ENCODE results near the gene HOXA1. TPM values are rescaled to one million over a fixed set of nuclear protein-coding genes. Genes with fewer than 3 reads are reported as not detected.

The HOXA1 gene
- total RNA-seq, 1 donor from 2014 or later: 5.5 TPM

DNA sequence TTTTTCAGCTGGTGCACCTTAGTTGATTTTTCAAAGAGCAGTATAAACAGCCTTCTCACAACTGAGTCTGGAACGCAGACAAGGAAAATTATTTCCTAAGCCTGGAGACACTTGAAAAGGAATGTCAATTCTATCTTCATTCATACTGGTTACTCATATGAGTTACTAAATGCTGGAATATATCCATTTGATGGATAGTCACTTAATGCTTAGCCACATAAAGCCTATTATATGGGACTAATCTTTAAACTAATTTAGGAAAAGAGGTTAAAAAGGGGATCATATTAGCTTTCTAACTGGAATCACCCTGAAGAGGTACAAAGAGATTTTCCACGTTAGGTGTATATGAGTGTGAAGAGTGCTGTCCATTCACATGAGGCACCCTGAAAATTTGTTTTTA is 36.4 kb upstream of the HOXA1 start:
- no peak for DNase-seq (ENCODE audit: low read depth)

DNA sequence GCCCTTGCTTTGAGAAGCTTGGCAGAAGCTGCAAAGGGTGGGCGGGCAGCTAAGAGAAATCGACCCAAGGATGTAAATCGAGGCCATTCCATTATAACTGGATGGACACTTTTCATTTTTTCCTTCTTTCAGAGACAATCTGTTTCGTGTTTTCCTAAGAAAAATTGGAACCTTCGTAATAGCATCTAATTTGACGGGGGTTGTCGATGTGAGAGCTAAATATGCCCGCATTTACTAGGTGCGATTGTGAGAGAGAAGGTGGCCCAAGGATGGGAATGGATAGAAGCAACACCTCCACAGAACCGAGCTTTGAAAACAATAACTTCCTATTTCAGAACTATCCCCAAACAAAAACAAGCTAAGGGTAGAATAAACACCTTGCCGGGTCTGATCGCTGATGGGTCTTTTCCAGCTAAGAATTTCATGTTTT is 35.6 kb upstream of the HOXA1 start:
- no peak for DNase-seq (ENCODE audit: low read depth)

DNA sequence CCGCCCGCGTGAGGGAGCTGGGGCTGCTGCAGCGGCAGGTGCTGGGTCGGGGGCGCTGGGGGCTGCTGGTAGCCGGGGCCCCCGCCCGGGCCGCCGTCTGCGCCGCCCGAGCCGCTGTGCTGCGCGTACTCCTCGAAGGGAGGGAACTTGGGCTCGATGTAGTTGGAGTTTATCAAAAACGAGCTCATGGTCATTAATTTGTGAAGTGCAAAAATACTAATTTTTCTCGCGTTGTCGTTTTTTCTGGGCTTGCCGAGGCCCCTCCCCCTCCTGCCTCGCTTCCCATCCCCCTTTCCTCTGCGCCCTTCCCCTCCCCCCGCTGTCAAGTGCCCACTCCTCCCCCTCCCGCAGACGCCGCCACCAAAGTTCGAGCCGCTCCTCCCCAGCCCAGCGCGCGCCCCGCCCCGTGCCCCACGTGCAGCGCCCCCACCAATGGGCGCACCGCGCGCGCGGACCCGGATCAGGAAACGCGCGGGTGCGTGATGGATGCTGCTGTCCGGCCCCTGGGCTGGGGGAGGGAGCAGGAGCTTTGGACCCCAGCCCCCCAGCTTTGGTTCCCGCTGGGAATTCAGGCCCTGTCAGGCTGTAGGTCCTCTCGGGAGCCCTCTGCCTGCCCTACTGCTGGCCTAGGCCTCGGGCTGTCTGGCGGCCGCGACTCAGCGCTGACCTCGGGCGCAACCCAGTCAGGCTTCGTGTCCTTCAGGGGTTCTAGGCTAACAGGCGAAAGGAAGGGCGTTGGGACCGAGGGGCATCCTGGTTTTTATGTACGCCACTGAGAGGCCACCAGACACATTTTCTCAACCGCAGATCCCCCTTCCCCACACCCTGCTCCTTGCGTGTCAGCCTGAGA is 35.0 kb upstream of the HOXA1 start, which contains the start of gene HOXA4:
TSS of gene HOXA4 (minus strand) at position 218 of the 850 bp plus-strand sequence. CDS start at position 194, 24 bp downstream.
- DNase-seq (ENCODE audit: low read depth): peak; percentile 97

DNA sequence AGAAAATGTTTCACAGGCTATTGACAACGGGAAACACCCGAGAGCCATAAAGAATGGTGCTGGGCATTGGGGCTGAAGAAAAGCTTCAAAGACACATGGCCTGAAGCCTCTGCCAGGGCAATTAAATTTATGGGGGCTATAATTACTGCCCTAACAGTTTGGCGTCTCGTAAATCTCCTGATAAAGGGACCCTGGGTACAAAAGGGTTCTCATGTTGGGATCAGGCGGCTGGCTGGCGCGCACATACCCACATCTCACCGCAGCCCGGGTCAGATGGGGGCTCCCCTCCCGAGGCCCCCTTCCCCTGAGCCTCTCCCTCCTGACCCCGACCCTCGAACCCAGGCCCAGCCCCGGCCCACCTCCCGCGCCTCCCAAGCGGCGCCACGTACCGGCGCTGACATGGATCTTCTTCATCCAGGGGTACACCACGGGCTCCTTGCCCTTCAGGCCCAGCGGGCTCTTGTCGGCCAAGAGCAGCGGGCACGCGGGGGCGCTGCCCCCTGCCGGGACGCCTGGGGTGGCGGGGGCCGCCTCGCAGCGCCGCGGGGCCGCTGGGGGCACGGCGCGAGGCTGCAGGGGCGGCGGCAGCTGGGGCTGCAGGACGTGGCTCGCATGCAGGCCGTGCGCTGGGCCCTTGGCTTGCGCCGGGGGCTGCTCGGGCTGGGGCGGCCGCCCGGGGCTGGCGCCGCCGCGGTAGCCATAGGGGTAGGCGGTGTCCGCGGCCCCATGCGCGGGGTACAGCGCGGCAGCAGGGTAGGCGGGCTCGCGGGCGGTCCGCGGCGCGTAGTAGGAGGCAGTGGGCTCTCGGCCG is 34.1 kb upstream of the HOXA1 start:
- peak; percentile 81 for DNase-seq (ENCODE audit: low read depth)

DNA sequence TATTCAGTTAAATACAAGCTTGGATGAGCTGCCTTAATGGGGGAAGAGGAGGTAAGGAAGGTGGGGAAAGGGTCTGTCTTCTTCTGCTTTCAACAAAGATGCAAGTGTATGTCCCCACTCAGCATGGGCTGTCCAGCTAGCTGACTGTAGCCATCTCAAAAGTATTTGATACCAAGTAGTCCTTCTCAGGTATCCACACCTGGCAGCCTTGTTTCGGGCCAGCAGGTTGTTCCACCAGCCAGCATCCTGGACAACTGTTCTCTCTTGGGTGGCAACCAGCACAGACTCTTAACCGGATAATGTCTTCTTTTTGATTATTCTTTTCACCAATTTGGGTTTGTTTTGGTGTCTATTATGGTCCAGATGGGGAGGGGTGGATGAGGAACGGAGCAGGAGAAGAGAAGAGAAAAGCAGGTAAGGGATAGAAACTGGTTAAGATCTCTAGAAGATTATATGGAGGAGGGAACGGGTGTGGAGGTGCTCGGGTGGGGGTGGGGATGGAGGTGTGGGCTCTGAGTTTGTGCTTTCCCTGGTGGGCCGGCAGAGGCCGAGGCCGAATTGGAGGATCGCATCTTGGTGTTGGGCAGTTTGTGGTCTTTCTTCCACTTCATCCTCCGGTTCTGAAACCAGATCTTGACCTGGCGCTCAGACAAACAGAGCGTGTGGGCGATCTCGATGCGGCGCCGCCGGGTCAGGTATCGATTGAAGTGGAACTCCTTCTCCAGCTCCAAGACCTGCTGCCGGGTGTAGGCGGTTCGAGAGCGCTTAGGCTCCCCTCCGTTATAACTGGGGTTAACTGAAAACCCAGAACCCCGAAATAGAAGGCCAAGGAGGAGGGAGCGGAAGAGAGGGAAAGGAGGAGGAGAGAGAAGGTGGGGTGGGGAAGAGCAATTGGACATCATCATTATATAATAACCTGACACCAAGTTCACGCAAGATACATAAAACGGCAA is 33.3 kb upstream of the HOXA1 start:
- DNase-seq (ENCODE audit: low read depth): no peak

DNA sequence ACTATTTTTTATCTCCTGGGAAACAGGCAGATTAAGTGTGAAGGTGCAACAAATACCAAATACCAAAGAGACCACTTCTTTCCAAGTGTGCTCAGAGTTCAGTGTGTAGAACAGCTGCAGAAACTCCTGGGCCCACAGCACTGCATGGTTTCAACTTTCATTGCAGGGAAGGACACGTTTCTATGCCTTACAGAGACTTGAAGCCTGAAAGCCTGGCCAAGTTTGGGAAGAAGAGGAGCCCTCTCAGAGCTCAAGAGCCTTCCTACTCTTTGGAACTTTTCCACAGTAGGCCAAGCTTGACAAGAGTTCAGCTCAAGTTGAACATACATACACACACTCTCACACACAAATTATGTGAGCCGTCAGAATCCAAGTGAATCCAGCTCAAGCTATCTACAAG is 32.2 kb upstream of the HOXA1 start:
- peak; percentile 82 for DNase-seq (ENCODE audit: low read depth)

DNA sequence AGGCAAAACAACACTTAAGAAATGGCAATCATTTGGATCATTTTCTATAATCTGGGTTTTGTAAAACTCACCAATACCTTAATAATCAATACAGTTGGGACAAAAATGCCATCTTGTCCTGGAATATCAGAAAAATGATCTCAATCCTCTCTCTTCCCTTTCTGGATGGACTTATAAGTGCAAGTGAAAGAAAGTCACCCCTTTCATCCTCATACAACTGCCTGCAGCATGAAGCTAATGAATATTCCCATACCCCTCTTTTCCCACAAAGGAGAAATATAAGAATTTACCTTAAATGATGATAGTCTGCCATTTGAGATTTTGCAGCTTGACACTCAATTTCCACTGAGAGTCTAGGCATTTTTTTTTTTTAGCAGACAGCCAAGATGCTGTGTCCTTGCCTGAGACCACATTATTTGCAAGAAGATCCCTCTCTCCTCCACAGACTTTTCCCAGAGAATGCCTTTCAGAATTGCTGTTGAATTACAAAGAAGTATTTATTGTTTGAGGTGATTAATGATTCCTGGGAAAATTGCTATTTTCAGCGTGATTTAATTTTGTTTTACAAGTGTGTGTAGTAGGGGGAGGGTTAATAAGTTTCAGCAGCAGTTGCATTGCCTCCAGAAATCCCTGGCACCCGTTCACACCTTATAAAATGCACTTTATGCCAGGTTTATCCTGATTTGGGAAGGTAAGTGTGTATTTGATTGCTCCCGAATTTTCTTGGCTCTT is 31.0 kb upstream of the HOXA1 start:
- no peak for DNase-seq (ENCODE audit: low read depth)

DNA sequence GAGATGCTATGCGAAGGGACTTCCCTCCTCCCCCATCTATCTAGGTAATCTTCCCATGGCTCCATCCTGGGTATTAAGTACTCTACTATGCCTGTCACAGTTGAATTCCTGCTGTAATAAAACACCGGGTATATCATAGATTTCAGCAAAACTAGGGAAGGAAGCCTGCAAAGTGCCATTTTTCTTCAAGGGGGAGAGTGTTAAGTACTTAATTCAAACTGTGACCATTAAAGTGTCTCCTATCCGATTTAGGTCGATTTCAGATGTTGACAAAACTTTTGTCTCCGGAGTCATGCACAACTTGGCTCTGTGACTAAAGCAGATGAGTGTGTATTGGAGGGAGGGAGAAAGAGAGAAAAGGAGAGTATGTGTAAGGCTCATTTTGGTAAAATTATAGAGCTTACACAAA is 30.2 kb upstream of the HOXA1 start:
- DNase-seq (ENCODE audit: low read depth): no peak

DNA sequence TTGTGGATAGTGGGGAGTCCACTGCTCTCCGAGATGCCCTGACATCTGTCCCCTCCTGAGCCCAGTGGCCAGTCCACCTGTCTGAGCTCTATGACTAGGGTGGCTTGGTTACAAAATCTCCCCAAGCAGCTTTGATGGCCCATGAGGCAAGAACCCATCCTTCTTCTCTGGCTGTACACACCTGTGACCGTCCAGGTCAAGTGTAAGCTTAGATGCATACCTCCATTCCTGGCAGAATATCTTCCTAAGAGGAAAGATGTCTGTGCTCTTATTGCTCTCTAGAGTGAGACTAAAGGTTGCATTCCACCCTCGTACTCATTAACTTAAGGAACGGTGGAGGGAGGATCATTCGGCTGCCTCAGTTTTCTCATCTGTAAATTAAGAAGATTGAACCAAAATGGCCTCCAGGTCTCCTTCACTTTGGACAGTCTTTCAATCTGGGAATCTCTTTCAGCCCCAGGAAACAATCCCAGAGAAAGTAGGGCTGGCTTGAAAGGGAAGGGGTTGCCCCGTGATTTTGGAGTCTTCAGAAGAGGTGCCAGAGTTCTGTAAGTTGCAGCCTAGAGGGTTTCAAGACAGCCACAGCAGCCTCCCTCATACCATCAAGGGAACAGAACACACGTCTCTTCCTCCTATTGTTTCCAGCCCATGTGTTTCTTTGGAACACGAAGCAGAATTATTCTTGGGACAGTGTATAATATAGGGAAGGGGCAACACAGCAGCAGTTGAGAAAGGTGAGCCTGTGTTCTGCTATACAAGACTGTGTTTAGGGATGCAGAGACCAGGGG is 29.3 kb upstream of the HOXA1 start:
- DNase-seq (ENCODE audit: low read depth): peak; percentile 88

DNA sequence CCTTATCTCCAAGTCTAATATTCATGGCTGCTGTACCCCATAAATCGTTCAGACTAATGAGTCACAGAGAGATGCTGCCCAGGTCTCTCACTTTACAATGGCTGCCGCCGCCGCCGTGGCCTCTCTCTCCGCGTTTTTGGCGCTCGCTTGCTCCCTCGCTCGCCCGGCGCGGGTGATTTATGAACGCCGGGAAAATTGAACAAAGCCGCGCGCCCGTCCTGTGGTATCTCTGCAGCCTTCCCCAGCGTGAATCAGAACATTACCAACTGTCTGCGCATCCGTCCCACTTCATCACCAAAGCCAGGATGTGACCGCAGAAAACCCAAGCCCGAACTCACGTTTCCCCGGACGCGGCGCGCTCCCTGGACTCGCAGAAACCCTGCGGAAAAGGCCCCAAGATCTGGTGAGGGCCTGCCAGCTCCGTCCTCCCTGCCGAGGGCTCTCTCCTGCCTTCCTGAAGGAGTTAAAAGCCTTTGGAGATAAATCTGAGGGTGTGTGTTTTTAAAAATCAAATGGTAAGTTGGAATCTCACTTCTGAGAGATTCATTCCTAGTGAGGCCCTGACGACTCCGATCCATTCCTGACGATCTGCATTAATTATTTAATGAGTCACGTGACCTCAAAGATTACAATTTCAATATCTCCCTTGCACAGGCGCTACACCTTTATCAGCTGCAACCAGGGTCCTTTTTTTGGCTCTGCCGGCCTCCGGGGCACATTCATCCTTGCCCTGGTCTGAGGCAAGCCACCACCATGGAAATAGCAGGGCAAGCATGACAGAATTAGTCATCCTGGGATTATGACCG is 28.5 kb upstream of the HOXA1 start:
- DNase-seq (ENCODE audit: low read depth): no peak

DNA sequence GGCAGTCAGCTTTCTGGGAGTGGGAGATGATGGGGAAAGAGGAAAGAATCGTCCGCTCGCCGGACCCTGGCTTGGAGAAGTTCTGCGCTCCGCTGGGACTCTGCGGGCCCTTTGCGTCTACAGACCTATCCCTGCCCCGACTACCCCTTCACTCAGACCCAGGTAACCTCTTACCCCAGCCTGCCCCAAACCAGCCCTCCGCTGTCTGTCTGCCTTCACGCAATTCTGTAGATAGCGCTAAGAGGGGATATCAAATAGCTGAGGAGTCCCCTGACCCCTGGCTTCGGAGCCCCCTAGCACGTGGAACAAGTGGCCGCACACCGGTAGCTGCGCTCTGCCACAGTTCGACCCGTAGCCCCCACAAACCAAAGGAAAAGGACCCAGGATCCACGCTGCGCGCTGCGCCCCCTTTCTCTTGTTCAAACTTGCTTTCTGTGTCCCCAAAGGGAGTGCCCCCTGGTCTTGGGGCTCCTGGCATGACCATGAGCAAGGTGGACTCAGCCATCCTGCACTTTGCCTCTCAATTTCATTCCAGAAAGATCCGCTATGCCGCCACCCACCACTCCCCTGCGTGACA is 27.8 kb upstream of the HOXA1 start:
- no peak for DNase-seq (ENCODE audit: low read depth)

DNA sequence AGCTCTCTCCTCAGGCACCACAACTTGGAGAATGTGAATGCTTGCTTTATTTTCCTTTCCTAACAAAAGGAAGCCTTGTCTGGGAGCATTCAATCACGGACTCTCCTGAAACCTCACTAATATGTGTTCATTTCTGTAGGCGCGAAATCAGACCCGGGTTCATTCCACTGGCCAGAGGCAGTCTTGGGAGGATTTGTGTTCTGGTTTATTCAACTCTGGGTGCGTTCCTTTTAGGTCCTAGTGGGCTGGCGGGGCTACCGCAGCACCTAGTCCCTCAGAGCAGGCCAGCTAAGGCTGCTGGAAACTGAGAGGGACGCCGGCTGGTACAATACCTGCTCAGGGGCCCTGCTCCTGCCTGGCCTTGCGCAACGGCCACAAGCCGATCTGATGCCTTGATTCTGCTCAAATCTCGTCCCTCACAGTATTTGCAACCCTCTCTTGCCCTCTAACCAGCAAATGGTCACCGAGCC is 27.2 kb upstream of the HOXA1 start:
- no peak for DNase-seq (ENCODE audit: low read depth)

DNA sequence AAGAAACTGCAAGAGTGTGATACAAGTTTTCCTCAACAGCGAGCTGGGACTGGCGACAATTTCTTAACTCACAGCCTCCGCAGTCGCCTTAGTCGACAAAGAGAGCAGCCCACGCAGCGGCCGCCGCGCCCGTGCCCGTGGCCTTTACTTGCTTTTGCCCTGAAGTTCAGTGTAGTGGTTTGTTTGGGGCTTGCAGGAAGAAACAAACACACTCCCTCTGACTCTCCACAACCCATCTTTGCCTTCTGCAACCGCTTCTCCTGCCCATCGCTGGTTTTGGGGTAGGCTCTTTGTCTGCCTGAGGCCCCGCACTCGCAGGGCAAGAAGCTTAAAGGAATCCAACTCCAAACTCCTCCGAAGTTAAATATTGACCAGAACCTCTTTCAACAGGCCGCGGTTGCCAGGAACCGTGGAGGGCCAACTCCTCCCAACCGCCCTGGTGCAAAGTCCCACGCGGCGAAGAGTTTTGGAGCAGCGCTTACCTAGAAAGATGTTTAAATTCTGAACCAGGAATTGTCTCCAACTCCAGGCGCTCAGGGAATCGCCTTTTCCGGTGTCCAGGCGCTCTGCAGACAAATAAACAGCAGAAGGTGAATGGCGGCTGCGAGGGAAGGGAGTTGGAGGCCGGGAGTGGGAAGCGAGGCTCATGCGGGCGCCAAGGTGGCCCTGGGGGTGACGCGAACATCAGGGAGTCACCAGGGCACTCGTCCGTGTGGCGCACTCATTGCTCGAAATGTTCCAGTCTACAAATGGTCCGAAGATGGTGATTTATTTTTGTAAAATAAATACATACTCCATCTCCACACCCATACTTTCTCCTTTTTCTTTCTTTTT is 26.5 kb upstream of the HOXA1 start:
- no peak for DNase-seq (ENCODE audit: low read depth)

DNA sequence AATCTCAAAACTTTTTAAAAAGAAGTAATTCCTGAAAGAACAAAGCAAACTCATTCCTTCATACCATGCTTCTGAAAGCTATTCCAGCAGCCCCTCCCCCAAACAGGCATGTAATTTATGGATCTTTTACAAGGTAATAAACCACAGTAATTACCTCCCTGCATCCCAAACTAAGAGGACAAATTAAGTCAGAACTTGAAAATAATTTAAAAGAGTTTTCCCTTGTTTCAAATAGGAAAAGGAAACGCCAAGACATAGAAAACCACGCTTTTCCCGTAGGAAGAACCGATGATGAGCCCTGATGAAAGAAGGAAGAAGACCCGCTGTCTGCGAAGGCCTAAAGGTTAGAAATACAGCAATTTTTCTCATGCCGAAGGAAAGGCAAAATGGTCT is 25.9 kb upstream of the HOXA1 start:
- DNase-seq (ENCODE audit: low read depth): no peak

DNA sequence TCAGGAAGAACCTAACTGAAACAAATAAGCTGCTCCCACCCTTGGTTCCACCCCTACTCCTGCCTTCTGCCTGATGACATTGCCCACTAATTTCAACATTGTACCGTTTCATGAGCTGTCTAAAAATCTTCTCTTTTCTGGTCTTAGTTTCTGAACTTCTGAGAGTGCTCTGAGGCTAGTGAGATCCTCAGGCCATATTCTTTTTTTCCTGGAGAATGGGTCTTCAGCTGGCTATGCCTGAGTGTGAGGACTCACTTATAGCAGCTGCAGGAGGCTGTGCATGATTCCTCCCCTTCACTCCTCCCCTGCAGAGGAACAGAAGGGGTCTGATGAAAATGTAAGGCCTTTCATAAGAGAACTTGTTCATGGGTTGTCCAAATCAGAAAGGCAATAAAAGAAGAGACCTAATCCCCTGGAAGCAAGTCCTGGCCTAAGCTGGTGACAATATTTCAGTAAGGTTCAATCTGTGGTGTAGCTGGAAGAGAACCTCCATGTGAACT is 23.7 kb upstream of the HOXA1 start:
- no peak for DNase-seq (ENCODE audit: low read depth)

DNA sequence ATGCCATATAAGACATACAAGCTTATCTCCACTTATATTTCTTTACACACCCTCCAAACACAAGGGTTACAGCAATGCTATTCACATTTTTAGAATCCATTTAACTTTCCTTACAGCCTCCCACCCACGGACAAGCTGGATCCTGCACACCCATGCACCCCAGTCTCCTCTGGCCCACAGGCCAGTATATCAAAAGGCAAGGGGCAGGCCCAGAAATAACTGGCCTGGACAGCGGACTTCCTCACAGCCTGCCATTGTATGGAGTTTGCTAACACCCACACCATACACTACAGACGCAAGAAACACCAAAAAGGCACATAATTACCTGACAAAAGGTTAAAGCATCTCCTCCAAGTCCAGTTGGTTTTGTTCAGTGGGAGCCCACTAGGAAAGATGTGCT is 22.8 kb upstream of the HOXA1 start:
- no peak for DNase-seq (ENCODE audit: low read depth)

DNA sequence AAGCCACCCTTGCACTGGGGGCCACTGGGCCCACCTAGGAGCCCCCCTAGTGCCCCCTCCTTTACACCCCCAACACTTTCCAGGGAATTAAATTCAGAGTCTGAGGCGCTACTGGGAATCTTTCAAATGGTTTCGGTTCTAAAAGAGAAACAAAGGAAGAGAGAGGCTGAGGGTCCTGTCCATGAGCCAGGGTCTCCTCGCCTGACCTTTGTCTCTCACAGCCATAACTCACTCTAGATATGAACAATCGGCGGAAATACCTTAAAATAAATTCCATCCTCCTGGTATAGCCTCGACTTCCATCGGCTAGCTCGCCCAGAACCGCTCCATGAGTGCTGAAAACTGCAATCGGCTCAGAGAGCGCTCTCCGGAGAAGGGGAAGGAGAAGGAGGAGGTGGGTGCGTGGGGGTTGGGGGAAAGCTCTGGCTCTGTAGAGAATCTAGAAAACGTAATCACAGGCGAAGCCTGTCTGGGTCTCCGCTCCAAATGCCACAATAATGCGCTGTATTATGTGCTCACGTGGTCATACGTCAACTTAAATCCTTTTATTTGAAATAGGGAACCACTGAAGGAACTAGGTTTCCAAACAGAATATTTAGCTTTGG is 22.2 kb upstream of the HOXA1 start:
- no peak for DNase-seq (ENCODE audit: low read depth)
